SK-N-SH (cell line): Measurements from ENCODE around the gene MAD1L1. TPM values are rescaled to one million over a fixed set of nuclear protein-coding genes. Genes with fewer than 3 reads are reported as not detected.

Source experiments
- CTCF ChIA-PET: fragments of 300-600, 350-600 bp; formaldehyde crosslinking; extraction: SDS; loops from one replicate; lab custom pipeline; 2021; lab: Yijun Ruan, JAX
- POLR2A ChIA-PET: fragments of 350-600 bp; sonication (Branson Sonifier 250); formaldehyde crosslinking; extraction: SDS; loops from one replicate; lab custom pipeline; 2020; ENCODE audit warnings: antibody characterized with exemption, inconsistent platforms; lab: Yijun Ruan, JAX
- DNase-seq: peaks from one replicate; pipeline ENCODE4 v3.0.0; 2012
- H2AFZ ChIP-seq: fragments of 200-600 bp; sonication (generic); 2 replicates; pipeline ENCODE4 v1.8.1; 2016; ENCODE audit warnings: antibody characterized with exemption, mild to moderate bottlenecking, low read depth
- H3F3A ChIP-seq: fragments of 200-600 bp; sonication (generic); replicated peaks from 2 replicates; pipeline ENCODE3; 2016; ENCODE audit warnings: antibody characterized with exemption, mild to moderate bottlenecking; ENCODE audit not compliant: insufficient read depth
- H3K27ac ChIP-seq, 2 experiments: fragments of 200-500 bp in 1 of 2; fragments of 200-600 bp in 1 of 2; sonication (Bioruptor generic) in 1 of 2; sonication (generic), shearing (Covaris generic) in 1 of 2; 2 replicates each; pipeline versions ENCODE4 v1.5.1 to v1.6.1; 2014 to 2016; ENCODE audit warnings: low read depth in 2 of 2, inconsistent platforms in 1 of 2, low read length in 1 of 2, mild to moderate bottlenecking in 1 of 2, mixed read lengths in 1 of 2
- H3K27me3 ChIP-seq: fragments of 200-600 bp; sonication (generic), shearing (Covaris generic); 2 replicates; pipeline ENCODE4 v1.6.1; 2016; ENCODE audit warnings: mixed run types; ENCODE audit not compliant: insufficient read depth
- H3K36me3 ChIP-seq, 2 experiments: fragments of 200-500 bp in 1 of 2; fragments of 200-600 bp in 1 of 2; sonication (Bioruptor generic) in 1 of 2; sonication (generic) in 1 of 2; replicated peaks in 1 of 2; 2 replicates each; pipeline versions ENCODE3 to v1.5.1; 2014 to 2016; ENCODE audit warnings: low read length in 1 of 2, mild to moderate bottlenecking in 1 of 2; ENCODE audit not compliant: insufficient read depth in 2 of 2, control insufficient read depth in 1 of 2
- H3K4me1 ChIP-seq, 2 experiments: fragments of 200-500 bp in 1 of 2; fragments of 200-600 bp in 1 of 2; sonication (Bioruptor generic) in 1 of 2; sonication (generic), shearing (Covaris generic) in 1 of 2; 2 replicates each; pipeline versions ENCODE4 v1.5.1 to v1.6.1; 2014 to 2016; ENCODE audit warnings: low read depth in 1 of 2, low read length in 1 of 2, mixed run types in 1 of 2; ENCODE audit not compliant: insufficient read depth in 2 of 2, control insufficient read depth in 1 of 2
- H3K4me2 ChIP-seq: fragments of 200-600 bp; sonication (generic), shearing (Covaris generic); 2 replicates; pipeline ENCODE4 v1.6.1; 2017; ENCODE audit warnings: mixed run types
- H3K4me3 ChIP-seq, 2 experiments: fragments of 200-500 bp in 1 of 2; fragments of 200-600 bp in 1 of 2; sonication (Bioruptor generic) in 1 of 2; sonication (generic), shearing (Covaris generic) in 1 of 2; 2 replicates each; pipeline versions ENCODE4 v1.5.1 to v1.8.1; 2014 to 2016; ENCODE audit warnings: low read depth in 2 of 2, inconsistent platforms in 1 of 2, low read length in 1 of 2, mild to moderate bottlenecking in 1 of 2, mixed read lengths in 1 of 2, moderate library complexity in 1 of 2
- H3K79me2 ChIP-seq: fragments of 200-600 bp; sonication (generic); 2 replicates; pipeline ENCODE4 v1.8.1; 2017; ENCODE audit warnings: mild to moderate bottlenecking; ENCODE audit not compliant: insufficient read depth
- H3K9ac ChIP-seq: fragments of 200-600 bp; sonication (generic); 2 replicates; pipeline ENCODE4 v1.6.1; 2017; ENCODE audit warnings: mixed run types
- H3K9me2 ChIP-seq: fragments of 200-600 bp; sonication (generic); 2 replicates; pipeline ENCODE4 v1.6.1; 2017; ENCODE audit warnings: mixed run types
- H3K9me3 ChIP-seq: fragments of 200-600 bp; sonication (generic); 2 replicates; pipeline ENCODE4 v1.6.1; 2017; ENCODE audit warnings: mixed run types, mild to moderate bottlenecking, moderate library complexity
- H4K20me1 ChIP-seq: fragments of 200-600 bp; sonication (generic); 2 replicates; pipeline ENCODE4 v1.6.1; 2017; ENCODE audit warnings: mild to moderate bottlenecking, mixed run types; ENCODE audit not compliant: insufficient read depth
- CHD2 ChIP-seq: fragments of 150-350 bp; IDR thresholded peaks from 2 replicates; pipeline ENCODE4 v1.6.1; 2018; ENCODE audit warnings: low read length; ENCODE audit not compliant: partially characterized antibody
- ELF1 ChIP-seq: IDR thresholded peaks from 2 replicates; pipeline ENCODE4 v1.4.0; 2012
- FOSL2 ChIP-seq: IDR thresholded peaks from 2 replicates; pipeline ENCODE4 v1.4.0; 2012; ENCODE audit warnings: low read depth, mild to moderate bottlenecking, moderate library complexity, borderline replicate concordance
- FOXM1 ChIP-seq: IDR thresholded peaks from 2 replicates; pipeline ENCODE4 v1.4.0; 2012; ENCODE audit warnings: low read depth, mild to moderate bottlenecking
- JUND ChIP-seq: IDR thresholded peaks from 2 replicates; pipeline ENCODE4 v1.4.0; 2012
- MEF2A ChIP-seq: IDR thresholded peaks from 2 replicates; pipeline ENCODE4 v1.4.0; 2012; ENCODE audit warnings: low read depth, borderline replicate concordance
- MXI1 ChIP-seq: IDR thresholded peaks from 2 replicates; pipeline ENCODE4 v1.6.1; 2012; ENCODE audit warnings: mild to moderate bottlenecking, low read depth, low read length, improper control_type of control experiment
- NFIC ChIP-seq: IDR thresholded peaks from 2 replicates; pipeline ENCODE4 v1.4.0; 2012; ENCODE audit warnings: borderline replicate concordance
- POLR2AphosphoS5 ChIP-seq: IDR thresholded peaks from 2 replicates; pipeline ENCODE4 v1.6.1; 2012; ENCODE audit warnings: low read depth, low read length
- RXRA ChIP-seq: IDR thresholded peaks from 2 replicates; pipeline ENCODE4 v1.4.0; 2012; ENCODE audit warnings: low read depth, mild to moderate bottlenecking, borderline replicate concordance
- SMC3 ChIP-seq: IDR thresholded peaks from 2 replicates; pipeline ENCODE4 v1.6.1; 2012; ENCODE audit warnings: low read depth, low read length, improper control_type of control experiment
- TCF12 ChIP-seq: IDR thresholded peaks from 2 replicates; pipeline ENCODE4 v1.4.0; 2012
- TEAD4 ChIP-seq: IDR thresholded peaks from 2 replicates; pipeline ENCODE4 v1.4.0; 2012; ENCODE audit warnings: mild to moderate bottlenecking, borderline replicate concordance; ENCODE audit not compliant: insufficient read depth
- YY1 ChIP-seq: IDR thresholded peaks from 2 replicates; pipeline ENCODE4 v1.4.0; 2012; ENCODE audit warnings: low read depth, mild to moderate bottlenecking
- WGBS: methylation state at CpG from one replicate; pipeline ENCODE4 v1.1.6; 2017; ENCODE audit warnings: low lambda C conversion rate; 5-methylcytosine and 5-hydroxymethylcytosine counted together
- polyA plus RNA-seq, 3 experiments: library from polyadenylated mRNA; depleted of rRNA; stranded (reverse); fragments of >200 nt; gene quantifications; 2 replicates each; pipeline ENCODE4 v1.2.3, GENCODE V29; 2012
- TF ChIP-seq, protein P1 (sequence below): IDR thresholded peaks from 2 replicates; pipeline ENCODE4 v1.4.0; 2012; ENCODE audit warnings: low read depth, borderline replicate concordance
- TF ChIP-seq, protein P2 (sequence below): fragments of 200-600 bp; sonication (generic); IDR thresholded peaks from 2 replicates; pipeline ENCODE4 v1.6.1; 2017; ENCODE audit warnings: antibody characterized with exemption, mild to moderate bottlenecking, moderate library complexity
- TF ChIP-seq, protein P3 (sequence below): fragments of 150-350 bp; IDR thresholded peaks from 2 replicates; pipeline ENCODE4 v1.6.1; 2016; ENCODE audit warnings: mild to moderate bottlenecking, low read depth, low read length
- TF ChIP-seq, protein P4 (sequence below): IDR thresholded peaks from 2 replicates; pipeline ENCODE4 v1.4.0; 2012; ENCODE audit warnings: low read depth

The MAD1L1 gene
- polyA plus RNA-seq, 1 of the 3 experiments (the other 2 are of a cell fraction): 46.2 TPM

DNA sequence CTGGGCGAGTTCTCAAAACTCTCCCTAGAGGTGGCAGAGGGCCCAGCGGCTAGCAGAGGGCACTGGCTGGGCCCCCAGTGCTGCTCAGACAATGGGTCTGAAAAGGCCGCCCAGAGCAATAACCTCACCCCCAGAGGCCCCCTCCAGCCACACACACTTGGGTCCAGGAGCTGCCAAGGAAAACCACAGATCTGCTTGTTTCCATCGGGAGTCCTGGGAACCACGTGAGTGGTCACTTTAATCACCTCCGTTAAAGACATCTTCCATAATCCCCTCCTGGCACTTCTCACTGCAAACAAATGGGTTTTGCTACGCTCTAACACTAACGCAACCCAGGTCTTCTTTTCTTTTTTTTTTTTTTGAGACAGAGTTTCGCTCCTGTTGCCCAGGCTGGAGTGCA lies 39.3 kb upstream of the MAD1L1 start:
- Histone ChIP-seq H3K9me3 (no peaks in the 10 kb centered on the region), H3K4me3 (no peak overlapping the region), H2AFZ (no peak overlapping the region), H3K36me3 (peaks cover 0 to 6% of the 10 kb centered on the region in 2 experiments), H3K4me2 (no peak overlapping the region), H3F3A (no peaks in the 10 kb centered on the region), H3K27me3 (no peaks in the 10 kb centered on the region), H3K9me2 (no peaks in the 10 kb centered on the region), H3K9ac (no peak overlapping the region), H3K79me2 (no peaks in the 10 kb centered on the region), H3K27ac (no peak overlapping the region), H3K4me1 (peaks cover 0 to 12% of the 10 kb centered on the region in 2 experiments; a peak in 1 of 4 replicates), H4K20me1 (no peaks in the 10 kb centered on the region)
- ChIA-PET CTCF (no interaction called here), POLR2A (no interaction called here)
- peak; percentile 38 for DNase-seq
- TF ChIP-seq FOXM1: no peak
- 91% methylated on average over 8 of the region's 9 CpGs for WGBS

DNA sequence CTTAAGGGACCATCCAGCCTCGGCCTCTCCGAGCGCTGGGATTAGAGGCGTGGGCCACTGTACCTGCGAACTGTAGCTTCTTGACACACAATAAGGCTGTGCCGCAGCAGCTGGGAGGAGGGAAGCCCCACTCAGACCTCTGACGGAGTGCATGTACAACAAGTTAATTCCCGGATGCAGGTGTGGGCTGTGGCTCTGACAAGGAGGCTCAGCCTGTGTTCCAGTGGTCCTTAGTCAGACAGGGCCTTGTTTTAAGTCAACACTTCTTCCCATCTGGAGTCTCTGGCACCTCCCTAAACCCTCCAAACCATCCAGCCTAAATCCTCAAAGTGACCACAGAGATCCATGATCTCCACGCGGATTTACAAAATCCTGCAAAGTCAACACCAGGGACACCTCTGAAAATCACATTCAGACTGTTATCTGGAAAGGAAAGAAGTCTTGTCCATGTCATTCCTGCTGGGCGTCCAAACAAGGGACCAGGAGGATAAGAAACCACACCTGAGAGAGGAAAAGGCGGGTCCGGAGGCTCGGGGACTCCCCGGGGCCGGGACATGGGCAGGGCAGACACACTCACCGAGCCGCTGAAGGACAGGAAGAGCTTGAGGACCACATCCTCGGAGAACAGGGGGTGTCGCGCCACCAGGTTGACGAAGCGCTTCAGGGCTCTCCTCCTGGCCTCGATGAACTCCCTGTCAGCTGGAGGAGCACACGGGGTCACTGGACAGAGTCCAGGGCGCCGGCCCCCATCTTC lies 38.7 kb upstream of the MAD1L1 start:
- POLR2A ChIA-PET: no interaction called here

More for the DNA sequence above, 38.7 kb upstream of the MAD1L1 start:
- Histone ChIP-seq H3F3A (no peaks in the 10 kb centered on the region), H2AFZ (no peak overlapping the region), H3K4me1 (peaks cover 0 to 14% of the 10 kb centered on the region in 2 experiments; a peak in 1 of 4 replicates), H3K27me3 (no peaks in the 10 kb centered on the region), H3K9me2 (no peaks in the 10 kb centered on the region), H3K79me2 (no peaks in the 10 kb centered on the region), H3K27ac (no peak overlapping the region), H3K4me2 (no peak overlapping the region), H3K9ac (no peak overlapping the region), H3K4me3 (no peak overlapping the region), H3K9me3 (no peaks in the 10 kb centered on the region), H4K20me1 (no peaks in the 10 kb centered on the region), H3K36me3 (peaks cover 5 to 6% of the 10 kb centered on the region in 2 experiments)
- DNase-seq: peak; percentile 29
- WGBS: 94% methylated on average over 24 of the region's 27 CpGs
- TF ChIP-seq, protein P1, sequence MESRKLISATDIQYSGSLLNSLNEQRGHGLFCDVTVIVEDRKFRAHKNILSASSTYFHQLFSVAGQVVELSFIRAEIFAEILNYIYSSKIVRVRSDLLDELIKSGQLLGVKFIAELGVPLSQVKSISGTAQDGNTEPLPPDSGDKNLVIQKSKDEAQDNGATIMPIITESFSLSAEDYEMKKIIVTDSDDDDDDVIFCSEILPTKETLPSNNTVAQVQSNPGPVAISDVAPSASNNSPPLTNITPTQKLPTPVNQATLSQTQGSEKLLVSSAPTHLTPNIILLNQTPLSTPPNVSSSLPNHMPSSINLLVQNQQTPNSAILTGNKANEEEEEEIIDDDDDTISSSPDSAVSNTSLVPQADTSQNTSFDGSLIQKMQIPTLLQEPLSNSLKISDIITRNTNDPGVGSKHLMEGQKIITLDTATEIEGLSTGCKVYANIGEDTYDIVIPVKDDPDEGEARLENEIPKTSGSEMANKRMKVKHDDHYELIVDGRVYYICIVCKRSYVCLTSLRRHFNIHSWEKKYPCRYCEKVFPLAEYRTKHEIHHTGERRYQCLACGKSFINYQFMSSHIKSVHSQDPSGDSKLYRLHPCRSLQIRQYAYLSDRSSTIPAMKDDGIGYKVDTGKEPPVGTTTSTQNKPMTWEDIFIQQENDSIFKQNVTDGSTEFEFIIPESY: no peak
- TF ChIP-seq, protein P2, sequence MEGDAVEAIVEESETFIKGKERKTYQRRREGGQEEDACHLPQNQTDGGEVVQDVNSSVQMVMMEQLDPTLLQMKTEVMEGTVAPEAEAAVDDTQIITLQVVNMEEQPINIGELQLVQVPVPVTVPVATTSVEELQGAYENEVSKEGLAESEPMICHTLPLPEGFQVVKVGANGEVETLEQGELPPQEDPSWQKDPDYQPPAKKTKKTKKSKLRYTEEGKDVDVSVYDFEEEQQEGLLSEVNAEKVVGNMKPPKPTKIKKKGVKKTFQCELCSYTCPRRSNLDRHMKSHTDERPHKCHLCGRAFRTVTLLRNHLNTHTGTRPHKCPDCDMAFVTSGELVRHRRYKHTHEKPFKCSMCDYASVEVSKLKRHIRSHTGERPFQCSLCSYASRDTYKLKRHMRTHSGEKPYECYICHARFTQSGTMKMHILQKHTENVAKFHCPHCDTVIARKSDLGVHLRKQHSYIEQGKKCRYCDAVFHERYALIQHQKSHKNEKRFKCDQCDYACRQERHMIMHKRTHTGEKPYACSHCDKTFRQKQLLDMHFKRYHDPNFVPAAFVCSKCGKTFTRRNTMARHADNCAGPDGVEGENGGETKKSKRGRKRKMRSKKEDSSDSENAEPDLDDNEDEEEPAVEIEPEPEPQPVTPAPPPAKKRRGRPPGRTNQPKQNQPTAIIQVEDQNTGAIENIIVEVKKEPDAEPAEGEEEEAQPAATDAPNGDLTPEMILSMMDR: no peak
- TF ChIP-seq TEAD4 (no peak), NFIC (no peak), SMC3 (no peak), FOSL2 (no peak), JUND (no peak), TCF12 (no peak), RXRA (no peak), POLR2AphosphoS5 (no peak), YY1 (no peak), FOXM1 (no peak), MXI1 (no peak), ELF1 (no peak), CHD2 (no peak), MEF2A (no peak)
- TF ChIP-seq, protein P3, sequence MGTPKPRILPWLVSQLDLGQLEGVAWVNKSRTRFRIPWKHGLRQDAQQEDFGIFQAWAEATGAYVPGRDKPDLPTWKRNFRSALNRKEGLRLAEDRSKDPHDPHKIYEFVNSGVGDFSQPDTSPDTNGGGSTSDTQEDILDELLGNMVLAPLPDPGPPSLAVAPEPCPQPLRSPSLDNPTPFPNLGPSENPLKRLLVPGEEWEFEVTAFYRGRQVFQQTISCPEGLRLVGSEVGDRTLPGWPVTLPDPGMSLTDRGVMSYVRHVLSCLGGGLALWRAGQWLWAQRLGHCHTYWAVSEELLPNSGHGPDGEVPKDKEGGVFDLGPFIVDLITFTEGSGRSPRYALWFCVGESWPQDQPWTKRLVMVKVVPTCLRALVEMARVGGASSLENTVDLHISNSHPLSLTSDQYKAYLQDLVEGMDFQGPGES: no peak
- TF ChIP-seq, protein P4, sequence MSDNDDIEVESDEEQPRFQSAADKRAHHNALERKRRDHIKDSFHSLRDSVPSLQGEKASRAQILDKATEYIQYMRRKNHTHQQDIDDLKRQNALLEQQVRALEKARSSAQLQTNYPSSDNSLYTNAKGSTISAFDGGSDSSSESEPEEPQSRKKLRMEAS: no peak
- CTCF ChIA-PET: no interaction called here
